ENCODE measurements around the gene PHIP. TPM values are rescaled to one million over a fixed set of nuclear protein-coding genes. Genes with fewer than 3 reads are reported as not detected.

The PHIP gene
- total and polyA plus RNA-seq, 2 of the 8 experiments (the other 6 are each of a cell fraction or from before 2014, with no cell fraction given) = 7.3 to 56.2 TPM

DNA sequence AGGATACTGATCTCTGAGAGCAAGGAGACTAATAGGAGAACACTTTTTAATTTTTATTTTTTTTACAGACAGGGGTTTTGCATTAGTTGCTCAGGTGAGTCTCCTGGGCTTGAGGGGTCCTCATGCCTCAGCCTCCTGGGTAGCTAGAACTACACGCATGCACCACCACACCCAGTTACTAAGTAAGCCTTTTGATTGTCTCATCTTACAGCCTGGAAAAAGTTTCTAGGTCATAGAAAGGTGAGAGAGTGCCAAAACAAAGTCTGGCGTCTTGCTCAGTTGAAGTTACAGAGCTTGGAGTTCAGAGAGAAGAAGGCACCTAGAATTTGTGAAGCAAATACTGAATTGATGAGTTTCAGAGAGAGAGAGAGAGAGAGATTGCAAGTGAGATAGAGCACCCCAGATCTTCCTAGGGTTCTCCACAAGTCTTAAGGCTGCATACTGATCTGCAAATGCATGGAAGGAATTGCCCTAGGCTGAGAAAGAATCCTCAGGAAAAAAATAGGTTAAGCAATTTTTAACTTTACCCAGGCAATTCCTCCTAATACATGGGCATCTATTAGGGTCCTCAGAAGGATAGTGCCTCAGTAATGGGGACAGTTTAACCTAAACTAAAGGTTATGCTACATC, 37.6 kb upstream of the PHIP start:
- TF ChIP-seq TCF12 (IDR thresholded peaks at IDR 0.05; ENCODE audit: low read depth, low read length) (no peak), ASH2L (IDR thresholded peaks at IDR 0.05; ENCODE audit: low read length) (no peak), KDM4A (IDR thresholded peaks at IDR 0.05; ENCODE audit: low read depth, low read length, severe bottlenecking) (no peak)
- H3K23ac ChIP-seq (ENCODE audit: insufficient read length) = no peak overlapping the region
- no peak overlapping the region for H2BK120ac ChIP-seq (replicated peaks; ENCODE audit: low read depth, low read length)
- CTCF ChIA-PET (ENCODE audit: partially characterized antibody) = no interaction called here
- H4K5ac ChIP-seq (ENCODE audit: insufficient read length, low read depth, low read length) = no peak overlapping the region
- H2BK15ac ChIP-seq (ENCODE audit: low read length) = no peak overlapping the region
- peaks cover 2% of the 10 kb centered on the region; the same call in 1 of the 2 replicates for H3K23me2 ChIP-seq (ENCODE audit: low read depth, low read length)
- FAIRE-seq (no peak), DNase-seq (ENCODE audit: low read depth in 1 of 2, low spot score in 2 of 2) (no peak)
- H2AK5ac ChIP-seq (ENCODE audit: low read depth, low read length) = no peak overlapping the region
- no peaks in the 10 kb centered on the region for H3K79me2 ChIP-seq (ENCODE audit: control insufficient read depth in 1 of 2, insufficient read depth in 2 of 2, low read length in 2 of 2)
- no peak overlapping the region for H3K56ac ChIP-seq (replicated peaks; ENCODE audit: insufficient read length, low read depth, low read length)
- H3K27ac ChIP-seq (ENCODE audit: low read depth, low read length) = no peak overlapping the region
- H3K9me3 ChIP-seq (ENCODE audit: insufficient read depth in 2 of 2, low read depth in 1 of 2, low read length in 1 of 2) = no peaks in the 10 kb centered on the region
- no peak overlapping the region for H2BK20ac ChIP-seq (ENCODE audit: low read length)
- H3K4ac ChIP-seq (replicated peaks; ENCODE audit: insufficient read length, low read depth, low read length) = no peak overlapping the region
- no peaks in the 10 kb centered on the region for H3K27me3 ChIP-seq (replicated peaks in 1 of 4; ENCODE audit: control insufficient read depth in 3 of 4, extremely low read depth in 1 of 4, insufficient read depth in 3 of 4, low read length in 3 of 4)
- no peak overlapping the region for H3K4me3 ChIP-seq (ENCODE audit: extremely low read depth in 1 of 4, insufficient read depth in 2 of 4, low read depth in 3 of 4, low read length in 4 of 4)
- POLR2A ChIA-PET (ENCODE audit: partially characterized antibody) = no interaction called here
- H4K20me1 ChIP-seq (replicated peaks in 1 of 2; ENCODE audit: control insufficient read depth in 1 of 2, insufficient read depth in 2 of 2, low read length in 2 of 2) = no peaks in the 10 kb centered on the region
- H3K18ac ChIP-seq (ENCODE audit: extremely low read depth, low read length) = no peak overlapping the region
- WGBS, 2 experiments (ENCODE audit: extremely low coverage in 1 of 2, insufficient coverage in 1 of 2, insufficient read length in 1 of 2, insufficient replicate concordance in 2 of 2, low coverage in 1 of 2, low lambda C conversion rate in 2 of 2, missing lambda C conversion rate in 1 of 2) = 80% methylated on average over 2 of the region's 2 CpGs; no CpG with 5 or more reads in 1 of the 2 experiments
- H2BK12ac ChIP-seq (ENCODE audit: low read depth, low read length) = no peak overlapping the region
- no peak overlapping the region for H4K91ac ChIP-seq (replicated peaks; ENCODE audit: insufficient read length, low read length)
- H3K4me2 ChIP-seq (ENCODE audit: insufficient read depth in 1 of 2, low read depth in 2 of 2, low read length in 2 of 2) = no peak overlapping the region
- H3K79me1 ChIP-seq (ENCODE audit: low read depth, low read length) = no peaks in the 10 kb centered on the region
- no peak overlapping the region for H4K8ac ChIP-seq (ENCODE audit: extremely low read depth, insufficient read depth, low read length)
- no peaks in the 10 kb centered on the region for H3K36me3 ChIP-seq (ENCODE audit: control insufficient read depth in 2 of 4, insufficient read depth in 4 of 4, low read length in 3 of 4)
- no peaks in the 10 kb centered on the region for H3K4me1 ChIP-seq (replicated peaks in 1 of 4; ENCODE audit: control insufficient read depth in 3 of 4, insufficient read depth in 4 of 4, low read length in 3 of 4)
- H3K14ac ChIP-seq (ENCODE audit: insufficient read length) = no peak overlapping the region
- H2BK5ac ChIP-seq (ENCODE audit: low read depth, low read length) = no peak overlapping the region
- H3K9ac ChIP-seq (replicated peaks in 1 of 4; ENCODE audit: extremely low read depth in 1 of 4, low read depth in 3 of 4, low read length in 3 of 4) = no peak overlapping the region
- H2AFZ ChIP-seq (ENCODE audit: low read length) = peak overlapping the region; percentile 87; the same call in 1 of the 2 replicates

Measured in H1 (cell line).